IMR-90 (cell line): ENCODE results near the gene MIEF2.

Source experiments
- CEBPB ChIP-seq: IDR thresholded peaks from 2 replicates; pipeline ENCODE4 v1.6.1; 2012; ENCODE audit warnings: low read depth, low read length, improper control_type of control experiment
- SMC3 ChIP-seq: fragments of 150-350 bp; IDR thresholded peaks from 2 replicates; pipeline ENCODE4 v1.6.1; 2016; ENCODE audit warnings: low read depth, mild to moderate bottlenecking, antibody characterized with exemption, low read length, moderate library complexity

GRCh38 chr17:18257982-18258355, 2.5 kb upstream of the MIEF2 start:
- no peak for TF ChIP-seq CEBPB
- no peak for TF ChIP-seq SMC3
